H9 (cell line): ENCODE data around the gene PTPN22. TPM values are rescaled to one million over a fixed set of nuclear protein-coding genes. Genes with fewer than 3 reads are reported as not detected.

ENCODE experiments used
- DNase-seq: peaks from one replicate; pipeline ENCODE4 v3.0.0-alpha.2; 2017
- H2AFZ ChIP-seq: one replicate; pipeline ENCODE4 v1.6.1; 2013; ENCODE audit warnings: mild to moderate bottlenecking, low read length, control low read depth, moderate library complexity
- H2AK5ac ChIP-seq: 2 replicates; pipeline ENCODE4 v1.6.1; 2013; ENCODE audit warnings: low read length, control low read depth, mixed read lengths; ENCODE audit not compliant: insufficient read length
- H2BK120ac ChIP-seq: one replicate; pipeline ENCODE4 v1.6.1; 2013; ENCODE audit warnings: low read depth, mild to moderate bottlenecking, low read length, control low read depth, inconsistent platforms; ENCODE audit not compliant: poor library complexity, severe bottlenecking
- H2BK12ac ChIP-seq: 2 replicates; pipeline ENCODE4 v1.6.1; 2013; ENCODE audit warnings: low read length, control low read depth, mixed read lengths, low read depth; ENCODE audit not compliant: insufficient read length
- H2BK15ac ChIP-seq: 2 replicates; pipeline ENCODE4 v1.6.1; 2013; ENCODE audit warnings: low read depth, low read length, control low read depth
- H2BK20ac ChIP-seq: one replicate; pipeline ENCODE4 v1.6.1; 2013; ENCODE audit warnings: low read depth, mild to moderate bottlenecking, low read length, control low read depth, inconsistent platforms; ENCODE audit not compliant: poor library complexity, severe bottlenecking
- H2BK5ac ChIP-seq: 2 replicates; pipeline ENCODE4 v1.6.1; 2013; ENCODE audit warnings: low read length, control low read depth, mixed read lengths; ENCODE audit not compliant: insufficient read length
- H3K14ac ChIP-seq: 2 replicates; pipeline ENCODE4 v1.6.1; 2013; ENCODE audit warnings: low read length, control low read depth; ENCODE audit not compliant: insufficient read depth
- H3K18ac ChIP-seq: 2 replicates; pipeline ENCODE4 v1.6.1; 2013; ENCODE audit warnings: low read depth, mild to moderate bottlenecking, mixed read lengths, low read length, control low read depth; ENCODE audit not compliant: insufficient read length
- H3K23ac ChIP-seq: 2 replicates; pipeline ENCODE4 v1.6.1; 2013; ENCODE audit warnings: low read length, control low read depth, mixed read lengths, low read depth; ENCODE audit not compliant: insufficient read length
- H3K23me2 ChIP-seq: 2 replicates; pipeline ENCODE4 v1.6.1; 2013; ENCODE audit warnings: low read depth, mild to moderate bottlenecking, mixed read lengths, low read length, control low read depth; ENCODE audit not compliant: insufficient read length, poor library complexity, severe bottlenecking
- H3K27ac ChIP-seq: 2 replicates; pipeline ENCODE4 v1.5.1; 2013; ENCODE audit warnings: low read length, control low read depth, mixed read lengths, low read depth; ENCODE audit not compliant: insufficient read length
- H3K27me3 ChIP-seq: 2 replicates; pipeline ENCODE4 v1.6.1; 2013; ENCODE audit warnings: low read length, control low read depth, inconsistent platforms; ENCODE audit not compliant: insufficient read depth
- H3K4ac ChIP-seq: 2 replicates; pipeline ENCODE4 v1.6.1; 2013; ENCODE audit warnings: low read depth, mild to moderate bottlenecking, control low read depth, inconsistent platforms, low read length, moderate library complexity
- H3K4me1 ChIP-seq: 2 replicates; pipeline ENCODE4 v1.6.1; 2013; ENCODE audit warnings: low read length, control low read depth, inconsistent platforms; ENCODE audit not compliant: insufficient read depth
- H3K4me2 ChIP-seq: 2 replicates; pipeline ENCODE4 v1.6.1; 2013; ENCODE audit warnings: low read length, control low read depth, mixed read lengths; ENCODE audit not compliant: insufficient read length, insufficient read depth
- H3K56ac ChIP-seq: 2 replicates; pipeline ENCODE4 v1.6.1; 2013; ENCODE audit warnings: low read depth, mild to moderate bottlenecking, mixed read lengths, low read length, control low read depth; ENCODE audit not compliant: insufficient read length
- H3K79me1 ChIP-seq: 2 replicates; pipeline ENCODE4 v1.6.1; 2013; ENCODE audit warnings: low read depth, mild to moderate bottlenecking, moderate library complexity, low read length, control low read depth, inconsistent platforms; ENCODE audit not compliant: insufficient read depth, poor library complexity, severe bottlenecking
- H3K79me2 ChIP-seq: 2 replicates; pipeline ENCODE4 v1.6.1; 2013; ENCODE audit warnings: low read length, control low read depth, inconsistent platforms; ENCODE audit not compliant: insufficient read depth
- H3K9ac ChIP-seq: 2 replicates; pipeline ENCODE4 v1.6.1; 2013; ENCODE audit warnings: low read length, control low read depth, mixed read lengths; ENCODE audit not compliant: insufficient read length; ENCODE audit errors: extremely low read depth
- H3K9me3 ChIP-seq: one replicate; pipeline ENCODE4 v1.6.1; 2013; ENCODE audit warnings: low read depth, low read length, inconsistent platforms; ENCODE audit not compliant: control insufficient read depth
- H3T11ph ChIP-seq: one replicate; pipeline ENCODE4 v1.6.1; 2013; ENCODE audit warnings: mild to moderate bottlenecking, low read length, control low read depth, inconsistent platforms
- H4K20me1 ChIP-seq: one replicate; pipeline ENCODE4 v1.6.1; 2013; ENCODE audit not compliant: control insufficient read depth, insufficient read length, insufficient read depth
- H4K5ac ChIP-seq: 2 replicates; pipeline ENCODE4 v1.6.1; 2013; ENCODE audit warnings: low read depth, mild to moderate bottlenecking, mixed read lengths, low read length, control low read depth; ENCODE audit not compliant: insufficient read length
- H4K8ac ChIP-seq: replicated peaks from 2 replicates; pipeline ENCODE4 v1.6.1; 2013; ENCODE audit warnings: low read length, control low read depth, mixed read lengths, low read depth; ENCODE audit not compliant: insufficient read length
- H4K91ac ChIP-seq: 2 replicates; pipeline ENCODE4 v1.6.1; 2013; ENCODE audit warnings: low read depth, mild to moderate bottlenecking, moderate library complexity, mixed read lengths, low read length, control low read depth; ENCODE audit not compliant: insufficient read length
- H3K27ac Mint-ChIP-seq, 3 experiments: 2 replicates in 2 of 3; 3 replicates in 1 of 3; pipeline ENCODE4 v1.8.0; 2020 to 2021; ENCODE audit warnings: mixed read lengths in 3 of 3, mild to moderate bottlenecking in 1 of 3, moderate library complexity in 1 of 3
- H3K27me3 Mint-ChIP-seq: 2 replicates; pipeline ENCODE4 v1.8.0; 2021; ENCODE audit warnings: low read depth, mild to moderate bottlenecking, moderate library complexity, mixed read lengths
- H3K36me3 Mint-ChIP-seq, 3 experiments: 2 replicates in 2 of 3; 3 replicates in 1 of 3; pipeline ENCODE4 v1.8.0; 2020 to 2021; ENCODE audit warnings: low read depth in 3 of 3, mixed read lengths in 3 of 3; ENCODE audit not compliant: insufficient read depth in 1 of 3
- H3K4me1 Mint-ChIP-seq, 2 experiments: 2 replicates each; pipeline ENCODE4 v1.8.0; 2020; ENCODE audit warnings: mixed read lengths in 2 of 2
- H3K4me3 Mint-ChIP-seq, 2 experiments: 2 replicates in 1 of 2; 3 replicates in 1 of 2; pipeline ENCODE4 v1.8.0; 2020 to 2021; ENCODE audit warnings: mild to moderate bottlenecking in 2 of 2, mixed read lengths in 2 of 2, moderate library complexity in 1 of 2
- H3K9me3 Mint-ChIP-seq, 2 experiments: 2 replicates in 1 of 2; 3 replicates in 1 of 2; pipeline ENCODE4 v1.8.0; 2020; ENCODE audit warnings: mild to moderate bottlenecking in 2 of 2, mixed read lengths in 2 of 2, moderate library complexity in 1 of 2
- CTCF ChIP-seq: fragments of 200-600 bp; sonication (generic); conservative IDR thresholded peaks from 3 replicates; pipeline ENCODE4 v1.8.0; 2021; ENCODE audit warnings: antibody characterized with exemption, mild to moderate bottlenecking
- WGBS: extraction: QIAGEN DNeasy Blood & Tissue Kit; methylation state at CpG from one replicate; pipeline ENCODE4 v1.1.7; 2013; ENCODE audit warnings: missing lambda C conversion rate, low lambda C conversion rate, mixed read lengths; ENCODE audit not compliant: insufficient read length; ENCODE audit errors: extremely low coverage; 5-methylcytosine and 5-hydroxymethylcytosine counted together
- total RNA-seq: library from RNA; stranded (reverse); gene quantifications from 2 replicates; pipeline ENCODE4 v1.2.1, GENCODE V29; 2021

The PTPN22 gene
- total RNA-seq, 1 experiment from 2014 or later: not detected

- Mint-ChIP-seq H3K27me3 (no peaks in the 10 kb centered on the region), H3K36me3 (no peaks in the 10 kb centered on the region), H3K4me3 (no peak overlapping the region), H3K4me1 (no peaks in the 10 kb centered on the region), H3K9me3 (no peaks in the 10 kb centered on the region), H3K27ac (no peak overlapping the region)
- Histone ChIP-seq H4K5ac (no peak overlapping the region), H3K18ac (no peak overlapping the region), H2AK5ac (no peak overlapping the region), H3K4me1 (no peaks in the 10 kb centered on the region), H2BK5ac (no peak overlapping the region), H3K9ac (no peak overlapping the region), H4K8ac (no peak overlapping the region), H3K9me3 (no peaks in the 10 kb centered on the region), H3K4me2 (no peak overlapping the region), H3K23me2 (no peaks in the 10 kb centered on the region), H2BK20ac (no peak overlapping the region), H2BK15ac (no peak overlapping the region), H3K4ac (no peak overlapping the region), H2AFZ (no peak overlapping the region), H2BK120ac (no peak overlapping the region), H3K79me1 (no peaks in the 10 kb centered on the region), H4K91ac (no peak overlapping the region), H3T11ph (no peak overlapping the region), H3K56ac (no peak overlapping the region), H3K27me3 (no peaks in the 10 kb centered on the region), H2BK12ac (no peak overlapping the region), H3K14ac (no peak overlapping the region), H3K79me2 (no peaks in the 10 kb centered on the region), H3K23ac (no peak overlapping the region), H3K27ac (no peak overlapping the region), H4K20me1 (no peaks in the 10 kb centered on the region)
- TF ChIP-seq CTCF: no peak
- DNase-seq: no peak
- no CpG with 5 or more reads among the region's 2 CpGs for WGBS
Observed at GRCh38 chr1:113818578-113818977, 52.9 kb downstream of the PTPN22 start.
